Endometrial microvascular endothelial cells (primary cell): ENCODE measurements around the gene OR9A4. TPM values are rescaled to one million over a fixed set of nuclear protein-coding genes. Genes with fewer than 3 reads are reported as not detected.
"Not testable (repeated sequence)": the region's sequence is repeated elsewhere in the genome, so short reads cannot be mapped to it uniquely, and the experiment has no call there.

Source experiments
- in situ Hi-C: cut with HindIII; loops from 2 replicates; pipeline ENCODE4 v1.10.0; 2017; ENCODE audit warnings: low sequenced_read_pairs, low pct_unique_long_range_greater_than_20kb; ENCODE audit errors: inconsistent ontology term
- total RNA-seq: library from RNA; depleted of rRNA; stranded (reverse); fragments of >200 nt; gene quantifications from one replicate; pipeline ENCODE4 v1.2.3, GENCODE V29; 2015; ENCODE audit errors: inconsistent ontology term

The OR9A4 gene
- total RNA-seq = not detected

GRCh38 chr7:141916099-141916498 is at the start of gene OR9A4:
Gene OR9A4 (plus strand): TSS chr7:141916399. CDS start chr7:141918876, 2,477 bp downstream.
- in situ Hi-C loops = no loop called here

- in situ Hi-C loops = no loop called here
These were observed 49.2 kb upstream of the OR9A4 start for GRCh38 chr7:141866974-141867373.

- in situ Hi-C loops = no loop called here
These were observed 43.3 kb upstream of the OR9A4 start for GRCh38 chr7:141872931-141873330.

- in situ Hi-C loops = no loop called here
These were observed 41.4 kb upstream of the OR9A4 start for GRCh38 chr7:141874787-141875186.

GRCh38 chr7:141875453-141875852 is 40.7 kb upstream of the OR9A4 start:
- in situ Hi-C loops = no loop called here

GRCh38 chr7:141876371-141876770 is 39.8 kb upstream of the OR9A4 start:
- in situ Hi-C loops = no loop called here

- in situ Hi-C loops = no loop called here
These were observed 38.8 kb upstream of the OR9A4 start for GRCh38 chr7:141877365-141877764.

- in situ Hi-C loops = no loop called here
These were observed 35.2 kb upstream of the OR9A4 start for GRCh38 chr7:141880960-141881359.

- in situ Hi-C loops = no loop called here
These were observed 31.5 kb upstream of the OR9A4 start for GRCh38 chr7:141884539-141885225.

GRCh38 chr7:141889321-141889720 is 26.9 kb upstream of the OR9A4 start:
- in situ Hi-C loops = no loop called here

- in situ Hi-C loops = no loop called here
These were observed 24.9 kb upstream of the OR9A4 start for GRCh38 chr7:141891336-141891735.

GRCh38 chr7:141899366-141899765 is 16.8 kb upstream of the OR9A4 start:
- in situ Hi-C loops = not testable (repeated sequence)

- in situ Hi-C loops = no loop called here
These were observed 9.9 kb upstream of the OR9A4 start for GRCh38 chr7:141906285-141906684.

- in situ Hi-C loops = no loop called here
These were observed 4.8 kb upstream of the OR9A4 start for GRCh38 chr7:141911391-141911790.

- in situ Hi-C loops = no loop called here
These were observed 634 bp upstream of the OR9A4 start for GRCh38 chr7:141915565-141915964.

- in situ Hi-C loops = no loop called here
These were observed 4.1 kb downstream of the OR9A4 start for GRCh38 chr7:141920281-141920680.

GRCh38 chr7:141928146-141928844 is 12.1 kb downstream of the OR9A4 start:
- in situ Hi-C loops = no loop called here

GRCh38 chr7:141928845-141929195 is 12.6 kb downstream of the OR9A4 start:
- in situ Hi-C loops = no loop called here

GRCh38 chr7:141930211-141930610 is 14.0 kb downstream of the OR9A4 start:
- in situ Hi-C loops = no loop called here

GRCh38 chr7:141941075-141941474 is 24.9 kb downstream of the OR9A4 start:
- in situ Hi-C loops = no loop called here

GRCh38 chr7:141943846-141944245 is 27.6 kb downstream of the OR9A4 start:
- in situ Hi-C loops = no loop called here
